Measurements from ENCODE around the gene HMGCLL1.

DNA sequence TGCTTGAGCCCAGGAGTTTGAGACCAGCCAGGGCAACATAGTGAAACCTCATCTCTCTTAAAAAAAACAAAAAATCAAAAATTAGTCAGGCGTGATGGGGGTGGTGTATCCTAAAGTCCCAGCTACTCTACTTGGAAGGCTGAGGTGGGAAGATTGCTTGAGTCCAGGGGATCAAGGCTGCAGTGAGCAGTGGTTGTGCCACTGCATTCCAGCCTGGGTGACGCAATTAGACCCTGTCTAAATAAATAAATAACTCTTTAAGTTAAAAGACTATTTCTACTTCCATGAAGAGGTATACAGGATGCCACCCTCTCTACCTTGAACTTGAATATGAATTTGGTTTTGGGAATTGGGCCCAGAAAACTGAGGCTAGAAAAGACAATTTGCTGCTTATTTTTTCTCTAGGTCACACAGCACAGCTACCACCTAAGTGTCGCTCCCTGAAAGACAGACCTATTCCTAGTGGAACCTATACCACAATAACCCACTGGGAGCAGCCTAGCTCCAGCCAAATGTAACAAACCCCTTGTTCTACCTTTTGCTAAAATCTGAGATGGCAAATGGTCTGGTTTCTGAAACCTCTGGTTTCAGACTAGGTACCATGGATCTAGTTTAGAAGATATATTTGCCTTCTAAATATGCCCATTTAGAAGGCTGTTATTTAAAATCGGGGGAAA, 35.2 kb downstream of the HMGCLL1 start:
- TF ChIP-seq CTCF (IDR thresholded peaks at IDR 0.05; ENCODE audit: low read depth, low read length, missing input control) (no peak), JUND (IDR thresholded peaks at IDR 0.05) (no peak), MAX (IDR thresholded peaks at IDR 0.05) (no peak), EGR1 (IDR thresholded peaks at IDR 0.05; ENCODE audit: low read depth in 2 of 2) (no peak), NR2F2 (IDR thresholded peaks at IDR 0.05) (no peak), ZBTB33 (IDR thresholded peaks at IDR 0.05) (no peak), SP1 (IDR thresholded peaks at IDR 0.05) (no peak), TAF1 (conservative IDR thresholded peaks at IDR 0.05) (no peak), YY1 (IDR thresholded peaks at IDR 0.05) (no peak)
- TF ChIP-seq, protein P1, sequence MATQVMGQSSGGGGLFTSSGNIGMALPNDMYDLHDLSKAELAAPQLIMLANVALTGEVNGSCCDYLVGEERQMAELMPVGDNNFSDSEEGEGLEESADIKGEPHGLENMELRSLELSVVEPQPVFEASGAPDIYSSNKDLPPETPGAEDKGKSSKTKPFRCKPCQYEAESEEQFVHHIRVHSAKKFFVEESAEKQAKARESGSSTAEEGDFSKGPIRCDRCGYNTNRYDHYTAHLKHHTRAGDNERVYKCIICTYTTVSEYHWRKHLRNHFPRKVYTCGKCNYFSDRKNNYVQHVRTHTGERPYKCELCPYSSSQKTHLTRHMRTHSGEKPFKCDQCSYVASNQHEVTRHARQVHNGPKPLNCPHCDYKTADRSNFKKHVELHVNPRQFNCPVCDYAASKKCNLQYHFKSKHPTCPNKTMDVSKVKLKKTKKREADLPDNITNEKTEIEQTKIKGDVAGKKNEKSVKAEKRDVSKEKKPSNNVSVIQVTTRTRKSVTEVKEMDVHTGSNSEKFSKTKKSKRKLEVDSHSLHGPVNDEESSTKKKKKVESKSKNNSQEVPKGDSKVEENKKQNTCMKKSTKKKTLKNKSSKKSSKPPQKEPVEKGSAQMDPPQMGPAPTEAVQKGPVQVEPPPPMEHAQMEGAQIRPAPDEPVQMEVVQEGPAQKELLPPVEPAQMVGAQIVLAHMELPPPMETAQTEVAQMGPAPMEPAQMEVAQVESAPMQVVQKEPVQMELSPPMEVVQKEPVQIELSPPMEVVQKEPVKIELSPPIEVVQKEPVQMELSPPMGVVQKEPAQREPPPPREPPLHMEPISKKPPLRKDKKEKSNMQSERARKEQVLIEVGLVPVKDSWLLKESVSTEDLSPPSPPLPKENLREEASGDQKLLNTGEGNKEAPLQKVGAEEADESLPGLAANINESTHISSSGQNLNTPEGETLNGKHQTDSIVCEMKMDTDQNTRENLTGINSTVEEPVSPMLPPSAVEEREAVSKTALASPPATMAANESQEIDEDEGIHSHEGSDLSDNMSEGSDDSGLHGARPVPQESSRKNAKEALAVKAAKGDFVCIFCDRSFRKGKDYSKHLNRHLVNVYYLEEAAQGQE (IDR thresholded peaks at IDR 0.05): no peak
- TF ChIP-seq, protein P2, sequence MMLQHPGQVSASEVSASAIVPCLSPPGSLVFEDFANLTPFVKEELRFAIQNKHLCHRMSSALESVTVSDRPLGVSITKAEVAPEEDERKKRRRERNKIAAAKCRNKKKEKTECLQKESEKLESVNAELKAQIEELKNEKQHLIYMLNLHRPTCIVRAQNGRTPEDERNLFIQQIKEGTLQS (IDR thresholded peaks at IDR 0.05): no peak
